ENCODE data around the gene CLCN1.
"Not testable (repeated sequence)": the region's sequence is repeated elsewhere in the genome, so short reads cannot be mapped to it uniquely, and the experiment has no call there.

Gene CLCN1

DNA sequence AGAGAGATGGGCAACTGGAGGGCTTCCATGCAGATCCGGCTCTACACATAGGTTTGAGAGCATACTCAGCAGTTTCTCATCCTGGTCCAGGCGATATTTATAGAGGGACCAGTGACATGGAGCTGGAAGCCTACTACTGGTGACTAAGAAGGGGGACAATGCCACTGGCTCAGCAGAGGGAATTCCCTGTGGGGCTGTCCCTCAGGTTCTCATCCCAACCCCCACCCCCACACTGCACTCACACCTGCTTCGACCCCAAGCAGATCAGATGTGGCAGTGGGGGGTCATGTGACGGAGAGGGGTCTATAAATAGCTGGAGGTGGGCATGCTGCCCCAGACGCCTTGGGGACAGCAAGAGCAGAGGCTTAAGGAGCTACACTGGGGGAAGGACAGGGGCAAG, at the start of gene CLCN1:
Gene CLCN1, plus strand, starts transcription at position 336 of the 400 bp plus-strand sequence. CDS start 102 bp downstream, outside the sequence.
- no peak for DNase-seq

GRCh38 chr7:143269251-143269650, 46.7 kb upstream of the CLCN1 start:
- no peak for DNase-seq

GRCh38 chr7:143271240-143271639, 44.7 kb upstream of the CLCN1 start:
- DNase-seq, result no peak

DNA sequence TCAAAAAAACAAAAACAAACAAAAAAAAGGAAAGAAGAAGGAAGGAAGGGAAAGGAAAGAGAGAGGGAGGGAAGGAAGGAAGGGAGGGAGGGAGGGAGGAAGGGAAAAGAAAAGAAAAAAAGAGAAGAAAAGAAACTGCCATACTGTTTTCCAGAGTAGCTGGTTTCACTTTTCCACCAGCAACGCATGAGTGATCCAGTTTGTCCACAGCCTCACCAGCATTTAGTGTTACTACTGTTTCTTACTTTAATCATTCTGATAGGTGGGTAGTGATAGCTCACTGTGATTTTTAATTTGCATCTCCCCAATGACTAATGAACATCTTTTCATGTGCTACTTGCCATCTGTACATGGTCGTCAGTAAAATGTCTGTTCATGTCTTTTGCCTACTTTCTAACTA, 43.0 kb upstream of the CLCN1 start:
- DNase-seq, result no peak

DNA sequence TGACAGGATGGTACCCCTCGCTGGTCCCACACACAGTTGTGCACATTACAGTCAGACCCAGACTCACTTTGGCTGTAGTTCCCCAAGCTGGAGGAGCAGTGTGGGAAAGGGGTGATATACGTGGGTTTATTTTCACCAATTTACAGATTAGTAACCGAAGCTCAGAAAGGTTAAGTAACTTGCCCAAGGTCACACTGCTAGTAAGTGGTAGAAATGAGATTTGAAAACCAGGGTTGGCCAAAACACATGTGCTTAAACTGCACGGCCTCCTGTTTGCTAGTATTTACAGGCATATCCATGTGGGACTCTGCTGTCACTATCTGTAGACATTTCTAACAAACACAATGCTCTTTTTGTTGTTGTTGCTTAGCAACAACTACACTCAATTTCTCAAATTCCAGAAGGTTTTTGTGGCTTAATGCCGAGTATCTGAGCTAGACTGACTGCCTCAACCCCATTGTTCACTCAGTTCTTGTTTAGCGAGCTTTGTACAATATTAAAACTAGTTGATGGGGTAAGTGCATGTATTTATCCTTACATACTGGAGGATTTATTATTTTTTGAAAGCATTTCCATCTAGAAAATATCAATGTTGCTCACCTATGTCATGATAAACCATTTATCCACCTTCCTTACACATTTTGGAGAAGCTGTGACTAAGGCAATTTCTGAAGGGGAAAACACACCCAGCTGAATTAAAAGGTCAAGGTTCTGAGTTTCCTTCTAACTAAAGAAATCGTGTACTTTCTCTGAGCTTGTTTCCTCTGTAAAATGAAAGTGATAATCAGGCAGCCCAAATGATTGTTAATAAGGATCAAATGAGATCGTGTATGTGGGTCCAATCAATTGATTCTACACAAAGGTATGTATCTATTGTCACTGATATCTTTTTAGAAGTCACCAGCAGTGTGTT, 36.5 kb upstream of the CLCN1 start:
- DNase-seq, result no peak

- no peak for DNase-seq
These were observed 35.8 kb upstream of the CLCN1 start for GRCh38 chr7:143280160-143280559.

- DNase-seq, result no peak
These were observed 35.3 kb upstream of the CLCN1 start for GRCh38 chr7:143280566-143280965.

DNA sequence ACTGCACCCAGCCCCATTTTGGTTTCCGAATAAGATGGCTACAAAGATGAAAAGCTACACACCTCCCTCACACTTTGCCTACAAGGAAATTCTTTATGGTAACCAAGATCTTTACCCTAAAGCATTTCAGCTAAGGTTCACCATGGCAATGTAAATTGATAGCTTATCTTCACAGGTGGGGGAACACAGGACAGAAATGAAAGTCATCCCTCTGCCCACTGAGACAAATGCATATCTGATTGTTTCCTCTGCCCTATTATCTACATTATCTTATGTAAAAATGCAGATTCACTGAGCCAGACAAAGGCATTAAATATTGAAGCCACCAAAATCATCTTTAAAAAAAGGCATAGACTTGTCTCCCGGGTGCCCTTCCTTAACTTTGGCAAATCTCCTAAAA, 34.4 kb upstream of the CLCN1 start:
- DNase-seq, result no peak

GRCh38 chr7:143282124-143282523, 33.8 kb upstream of the CLCN1 start:
- no peak for DNase-seq

DNA sequence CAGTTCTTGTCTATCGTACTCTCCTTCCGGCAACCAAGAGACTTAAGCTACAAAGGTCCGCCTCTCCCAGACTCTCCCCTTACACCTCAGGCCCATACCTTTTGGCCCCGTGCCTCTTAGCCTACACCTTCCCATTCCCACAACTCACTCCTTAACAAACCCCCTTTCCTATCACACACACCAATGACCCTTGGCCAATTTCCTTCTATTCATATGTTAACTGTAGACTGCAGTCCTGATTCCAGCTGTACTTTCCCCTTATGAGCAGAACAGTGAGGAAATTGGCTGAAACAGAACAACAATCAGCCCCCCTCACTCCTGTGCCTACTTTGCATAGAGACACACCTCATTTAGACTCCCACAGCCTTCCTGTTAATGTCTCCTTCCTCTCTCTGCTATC, 32.5 kb upstream of the CLCN1 start:
- DNase-seq, result no peak

GRCh38 chr7:143284591-143285469, 31.1 kb upstream of the CLCN1 start, which contains the start of gene TMEM139:
Gene TMEM139, plus strand, starts transcription at chr7:143284958. Its CDS starts 1,000 bp downstream, at chr7:143285958.
- peak; percentile 65 for DNase-seq

DNA sequence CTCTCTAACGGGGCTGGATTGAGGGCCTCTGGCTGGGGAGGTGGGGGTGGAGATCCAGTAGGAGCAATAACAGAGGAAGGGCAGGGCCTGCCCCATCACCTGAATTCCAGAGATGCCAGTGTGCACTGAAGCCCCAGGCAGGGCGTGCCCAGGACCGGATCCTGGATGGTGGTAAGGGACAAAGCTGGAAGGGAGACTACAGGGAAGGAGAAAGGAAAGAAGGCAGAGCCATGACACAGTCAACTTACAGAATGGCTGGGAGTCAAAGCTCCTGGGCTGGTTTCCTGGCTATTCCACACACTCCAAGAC, 30.5 kb upstream of the CLCN1 start:
- no peak for DNase-seq

DNA sequence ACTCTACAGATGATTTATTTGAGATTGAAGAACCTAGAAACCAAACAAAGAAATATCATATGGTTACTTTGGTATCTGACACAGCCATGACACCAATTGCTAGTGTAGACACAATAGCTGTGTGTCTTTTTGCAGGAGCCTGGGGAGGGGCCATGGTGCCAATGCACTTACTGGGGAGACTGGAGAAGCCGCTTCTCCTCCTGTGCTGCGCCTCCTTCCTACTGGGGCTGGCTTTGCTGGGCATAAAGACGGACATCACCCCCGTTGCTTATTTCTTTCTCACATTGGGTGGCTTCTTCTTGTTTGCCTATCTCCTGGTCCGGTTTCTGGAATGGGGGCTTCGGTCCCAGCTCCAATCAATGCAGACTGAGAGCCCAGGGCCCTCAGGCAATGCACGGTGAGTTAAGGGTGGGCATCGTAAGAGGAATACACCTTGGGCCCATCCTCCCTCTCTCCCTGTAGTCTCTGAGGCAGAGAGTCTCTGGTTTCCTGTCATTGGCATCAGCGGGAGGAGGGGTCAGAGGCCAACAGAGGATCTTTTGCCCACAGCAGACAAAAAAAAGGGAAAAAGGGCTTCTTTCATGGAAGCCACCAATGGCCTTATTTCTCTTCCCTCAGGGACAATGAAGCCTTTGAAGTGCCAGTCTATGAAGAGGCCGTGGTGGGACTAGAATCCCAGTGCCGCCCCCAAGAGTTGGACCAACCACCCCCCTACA, 29.9 kb upstream of the CLCN1 start:
- no peak for DNase-seq

DNA sequence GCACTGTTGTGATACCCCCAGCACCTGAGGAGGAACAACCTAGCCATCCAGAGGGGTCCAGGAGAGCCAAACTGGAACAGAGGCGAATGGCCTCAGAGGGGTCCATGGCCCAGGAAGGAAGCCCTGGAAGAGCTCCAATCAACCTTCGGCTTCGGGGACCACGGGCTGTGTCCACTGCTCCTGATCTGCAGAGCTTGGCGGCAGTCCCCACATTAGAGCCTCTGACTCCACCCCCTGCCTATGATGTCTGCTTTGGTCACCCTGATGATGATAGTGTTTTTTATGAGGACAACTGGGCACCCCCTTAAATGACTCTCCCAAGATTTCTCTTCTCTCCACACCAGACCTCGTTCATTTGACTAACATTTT, 29.4 kb upstream of the CLCN1 start:
- no peak for DNase-seq

- DNase-seq, result no peak
These were observed 28.5 kb upstream of the CLCN1 start for GRCh38 chr7:143287339-143287934.

- peak; percentile 92 for DNase-seq
These were observed 27.7 kb upstream of the CLCN1 start, which contains the start of gene CASP2 for GRCh38 chr7:143287935-143288826. Gene CASP2, plus strand, starts transcription at chr7:143288351. Its CDS starts 105 bp downstream, at chr7:143288456.

- no peak for DNase-seq
These were observed 27.1 kb upstream of the CLCN1 start for GRCh38 chr7:143288836-143289235.

GRCh38 chr7:143289421-143289820, 26.5 kb upstream of the CLCN1 start:
- no peak for DNase-seq

DNA sequence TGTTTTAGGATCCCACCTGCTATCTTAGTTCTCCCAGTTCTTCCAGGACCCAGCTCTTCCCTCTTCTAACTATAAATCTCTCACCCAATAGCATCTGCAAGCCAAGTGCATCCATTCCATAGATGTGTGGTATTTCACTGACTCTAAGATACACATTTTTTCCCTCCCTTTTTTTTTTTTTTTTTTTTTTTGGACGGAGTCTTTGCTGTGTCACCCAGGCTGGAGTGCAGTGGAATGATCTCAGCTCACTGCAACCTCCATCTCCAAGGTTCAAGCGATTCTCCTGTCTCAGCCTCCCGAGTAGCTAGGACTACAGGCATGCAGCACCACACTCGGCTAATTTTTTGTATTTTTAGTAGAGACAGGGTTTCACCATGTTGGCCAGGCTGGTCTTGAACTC, 26.0 kb upstream of the CLCN1 start:
- not testable (repeated sequence) for DNase-seq

- DNase-seq, result no peak
These were observed 25.6 kb upstream of the CLCN1 start for GRCh38 chr7:143290293-143290692.

GRCh38 chr7:143292876-143293275, 23.0 kb upstream of the CLCN1 start:
- no peak for DNase-seq

GRCh38 chr7:143295870-143296269, 20.0 kb upstream of the CLCN1 start:
- no peak for DNase-seq
